GM12878 (cell line): ENCODE measurements around the gene IZUMO1.

ENCODE experiments used
- ASH2L ChIP-seq: fragments of 300-600, 200-600 bp; sonication (generic); IDR thresholded peaks from 2 replicates; pipeline ENCODE4 v1.6.1; 2017; ENCODE audit warnings: low read depth, mild to moderate bottlenecking, borderline replicate concordance
- CREB1 ChIP-seq: IDR thresholded peaks from 2 replicates; pipeline ENCODE4 v1.6.1; 2012; ENCODE audit warnings: low read depth, mild to moderate bottlenecking, inconsistent platforms
- EP300 ChIP-seq, 2 experiments: fragments of 150-350 bp in 1 of 2; IDR thresholded peaks; 2 replicates each; pipeline ENCODE4 v1.6.1; 2011 to 2012; ENCODE audit warnings: low read depth in 2 of 2, low read length in 2 of 2, borderline replicate concordance in 1 of 2, improper control_type of control experiment in 1 of 2, inconsistent platforms in 1 of 2; ENCODE audit not compliant: control insufficient read depth in 1 of 2
- EZH2 ChIP-seq: IDR thresholded peaks from 2 replicates; pipeline ENCODE4 v1.6.1; 2012; ENCODE audit warnings: low read depth, mild to moderate bottlenecking, control low read depth, inconsistent platforms, low read length, borderline replicate concordance; ENCODE audit not compliant: control insufficient read depth
- FOS ChIP-seq: IDR thresholded peaks from 3 replicates; pipeline ENCODE4 v1.6.1; 2011; ENCODE audit warnings: borderline replicate concordance; ENCODE audit not compliant: insufficient read length; ENCODE audit errors: extremely low read depth
- POLR2A ChIP-seq: IDR thresholded peaks from 2 replicates; pipeline ENCODE4 v1.6.1; 2011; ENCODE audit warnings: low read depth, mild to moderate bottlenecking, low read length
- POLR2AphosphoS5 ChIP-seq: IDR thresholded peaks from 2 replicates; pipeline ENCODE4 v1.6.1; 2011; ENCODE audit warnings: mild to moderate bottlenecking, low read length, inconsistent platforms
- TF ChIP-seq, protein P1 (sequence below), 3 experiments: IDR thresholded peaks in 2 of 3; conservative IDR thresholded peaks in 1 of 3; 2 replicates each; pipeline ENCODE4 v1.5.1; 2011; ENCODE audit warnings: low read depth in 3 of 3, low read length in 3 of 3, mild to moderate bottlenecking in 3 of 3, control low read depth in 2 of 3, moderate library complexity in 2 of 3, inconsistent platforms in 1 of 3, mixed read lengths in 1 of 3; ENCODE audit not compliant: control insufficient read depth in 2 of 3, insufficient read depth in 1 of 3; ENCODE audit errors: extremely low read depth in 1 of 3
- TF ChIP-seq, protein P2 (sequence below): IDR thresholded peaks from 2 replicates; pipeline ENCODE4 v1.6.1; 2012; ENCODE audit warnings: low read depth, low read length, improper control_type of control experiment
- TF ChIP-seq, protein P3 (sequence below): fragments of 150-350 bp; IDR thresholded peaks from 2 replicates; pipeline ENCODE4 v1.6.1; 2016; ENCODE audit warnings: low read depth, low read length

DNA sequence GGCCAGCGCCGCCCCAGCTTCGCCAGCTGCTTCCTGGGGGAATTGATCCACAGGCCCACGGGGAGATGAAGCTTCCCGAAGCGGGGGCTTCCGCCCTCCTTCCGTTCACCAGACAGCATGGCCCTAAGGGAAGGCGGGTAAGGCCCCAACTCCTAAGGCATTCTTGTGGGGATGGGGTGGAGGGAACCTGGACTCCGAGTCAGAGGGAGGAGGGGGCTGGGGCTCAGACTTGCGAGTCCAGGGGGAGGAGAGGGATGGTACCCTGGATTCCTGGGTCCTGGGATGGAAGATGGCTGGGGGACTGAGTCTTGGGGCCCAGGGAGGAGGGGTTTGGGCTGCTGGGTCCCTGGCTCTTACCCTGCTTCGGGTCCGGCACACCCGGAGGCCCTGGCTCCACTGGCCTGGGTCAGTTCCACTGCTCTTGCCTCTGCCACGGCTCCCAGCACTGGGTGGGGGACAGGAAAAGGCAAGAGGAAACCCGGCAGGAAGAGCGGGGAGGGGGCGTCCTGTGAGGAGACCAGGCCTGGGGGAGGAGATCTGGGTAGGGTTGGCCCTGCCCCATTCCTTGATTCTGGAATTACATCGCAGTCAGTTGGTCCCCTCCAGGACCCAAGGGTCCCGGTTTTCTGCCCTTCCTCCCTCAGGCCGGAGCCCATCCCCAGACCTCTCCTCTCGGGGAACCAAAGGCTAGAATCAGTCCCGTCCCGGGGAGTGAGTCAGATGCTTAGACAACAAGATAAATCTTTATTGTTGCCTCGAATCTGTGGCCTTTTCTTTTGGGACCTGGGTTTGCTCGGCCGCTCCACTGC lies 6.3 kb downstream of the IZUMO1 start, which contains the start of gene RASIP1:
- no peak for TF ChIP-seq FOS
- TF ChIP-seq, protein P1, sequence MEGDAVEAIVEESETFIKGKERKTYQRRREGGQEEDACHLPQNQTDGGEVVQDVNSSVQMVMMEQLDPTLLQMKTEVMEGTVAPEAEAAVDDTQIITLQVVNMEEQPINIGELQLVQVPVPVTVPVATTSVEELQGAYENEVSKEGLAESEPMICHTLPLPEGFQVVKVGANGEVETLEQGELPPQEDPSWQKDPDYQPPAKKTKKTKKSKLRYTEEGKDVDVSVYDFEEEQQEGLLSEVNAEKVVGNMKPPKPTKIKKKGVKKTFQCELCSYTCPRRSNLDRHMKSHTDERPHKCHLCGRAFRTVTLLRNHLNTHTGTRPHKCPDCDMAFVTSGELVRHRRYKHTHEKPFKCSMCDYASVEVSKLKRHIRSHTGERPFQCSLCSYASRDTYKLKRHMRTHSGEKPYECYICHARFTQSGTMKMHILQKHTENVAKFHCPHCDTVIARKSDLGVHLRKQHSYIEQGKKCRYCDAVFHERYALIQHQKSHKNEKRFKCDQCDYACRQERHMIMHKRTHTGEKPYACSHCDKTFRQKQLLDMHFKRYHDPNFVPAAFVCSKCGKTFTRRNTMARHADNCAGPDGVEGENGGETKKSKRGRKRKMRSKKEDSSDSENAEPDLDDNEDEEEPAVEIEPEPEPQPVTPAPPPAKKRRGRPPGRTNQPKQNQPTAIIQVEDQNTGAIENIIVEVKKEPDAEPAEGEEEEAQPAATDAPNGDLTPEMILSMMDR (IDR thresholded peaks at IDR 0.05 in 2 of 3, conservative IDR thresholded peaks at IDR 0.05 in 1 of 3; ENCODE audit: control insufficient read depth in 2 of 3, extremely low read depth in 1 of 3, insufficient read depth in 1 of 3, low read depth in 3 of 3, low read length in 3 of 3) = no peak
- TF ChIP-seq, protein P2, sequence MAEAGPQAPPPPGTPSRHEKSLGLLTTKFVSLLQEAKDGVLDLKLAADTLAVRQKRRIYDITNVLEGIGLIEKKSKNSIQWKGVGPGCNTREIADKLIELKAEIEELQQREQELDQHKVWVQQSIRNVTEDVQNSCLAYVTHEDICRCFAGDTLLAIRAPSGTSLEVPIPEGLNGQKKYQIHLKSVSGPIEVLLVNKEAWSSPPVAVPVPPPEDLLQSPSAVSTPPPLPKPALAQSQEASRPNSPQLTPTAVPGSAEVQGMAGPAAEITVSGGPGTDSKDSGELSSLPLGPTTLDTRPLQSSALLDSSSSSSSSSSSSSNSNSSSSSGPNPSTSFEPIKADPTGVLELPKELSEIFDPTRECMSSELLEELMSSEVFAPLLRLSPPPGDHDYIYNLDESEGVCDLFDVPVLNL = no peak
- TF ChIP-seq CREB1 = no peak
- TF ChIP-seq EP300 (IDR thresholded peaks at IDR 0.05; ENCODE audit: borderline replicate concordance in 1 of 2, control insufficient read depth in 1 of 2, low read depth in 2 of 2, low read length in 2 of 2) = no peak
- TF ChIP-seq POLR2A = no peak
- TF ChIP-seq POLR2AphosphoS5 = no peak
- no peak for TF ChIP-seq ASH2L
- TF ChIP-seq, protein P3, sequence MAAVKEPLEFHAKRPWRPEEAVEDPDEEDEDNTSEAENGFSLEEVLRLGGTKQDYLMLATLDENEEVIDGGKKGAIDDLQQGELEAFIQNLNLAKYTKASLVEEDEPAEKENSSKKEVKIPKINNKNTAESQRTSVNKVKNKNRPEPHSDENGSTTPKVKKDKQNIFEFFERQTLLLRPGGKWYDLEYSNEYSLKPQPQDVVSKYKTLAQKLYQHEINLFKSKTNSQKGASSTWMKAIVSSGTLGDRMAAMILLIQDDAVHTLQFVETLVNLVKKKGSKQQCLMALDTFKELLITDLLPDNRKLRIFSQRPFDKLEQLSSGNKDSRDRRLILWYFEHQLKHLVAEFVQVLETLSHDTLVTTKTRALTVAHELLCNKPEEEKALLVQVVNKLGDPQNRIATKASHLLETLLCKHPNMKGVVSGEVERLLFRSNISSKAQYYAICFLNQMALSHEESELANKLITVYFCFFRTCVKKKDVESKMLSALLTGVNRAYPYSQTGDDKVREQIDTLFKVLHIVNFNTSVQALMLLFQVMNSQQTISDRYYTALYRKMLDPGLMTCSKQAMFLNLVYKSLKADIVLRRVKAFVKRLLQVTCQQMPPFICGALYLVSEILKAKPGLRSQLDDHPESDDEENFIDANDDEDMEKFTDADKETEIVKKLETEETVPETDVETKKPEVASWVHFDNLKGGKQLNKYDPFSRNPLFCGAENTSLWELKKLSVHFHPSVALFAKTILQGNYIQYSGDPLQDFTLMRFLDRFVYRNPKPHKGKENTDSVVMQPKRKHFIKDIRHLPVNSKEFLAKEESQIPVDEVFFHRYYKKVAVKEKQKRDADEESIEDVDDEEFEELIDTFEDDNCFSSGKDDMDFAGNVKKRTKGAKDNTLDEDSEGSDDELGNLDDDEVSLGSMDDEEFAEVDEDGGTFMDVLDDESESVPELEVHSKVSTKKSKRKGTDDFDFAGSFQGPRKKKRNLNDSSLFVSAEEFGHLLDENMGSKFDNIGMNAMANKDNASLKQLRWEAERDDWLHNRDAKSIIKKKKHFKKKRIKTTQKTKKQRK = no peak
- TF ChIP-seq EZH2 = no peak
